Naive thymus-derived CD4-positive, alpha-beta T cell (primary cell): ENCODE data around the gene ARHGEF7. TPM values are rescaled to one million over a fixed set of nuclear protein-coding genes. Genes with fewer than 3 reads are reported as not detected.

Experiments used
- ATAC-seq: fragments of 150-1000 bp; cut with Tn5 transposase; 2 replicates; pipeline ENCODE4 v1.10.0; 2021; ENCODE audit warnings: mild to moderate bottlenecking, moderate library complexity
- CTCF ChIA-PET: fragments of 350-600 bp; sonication (Branson Sonifier 250); formaldehyde crosslinking; loops from one replicate; lab custom pipeline; 2021; ENCODE audit warnings: antibody characterized with exemption; lab: Charles Lee
- POLR2A ChIA-PET: fragments of 350-600 bp; sonication (Branson Sonifier 250); formaldehyde crosslinking; loops from one replicate; lab custom pipeline; 2021; ENCODE audit warnings: antibody characterized with exemption, inconsistent platforms; lab: Charles Lee
- DNase-seq, 9 donors: peaks; one replicate each; pipeline versions ENCODE4 v3.0.0 to v3.0.0-alpha.2; 2020 to 2022; ENCODE audit warnings: mixed read lengths in 1 of 9
- H3K27ac ChIP-seq: one replicate; pipeline ENCODE4 v1.7.0; 2013; ENCODE audit warnings: mild to moderate bottlenecking, low read depth, low read length, moderate library complexity
- H3K27me3 ChIP-seq, 2 donors: one replicate each; pipeline ENCODE4 v1.7.0; 2013; ENCODE audit warnings: low read length in 2 of 2, mild to moderate bottlenecking in 2 of 2, moderate library complexity in 2 of 2; ENCODE audit not compliant: control insufficient read depth in 2 of 2, insufficient read depth in 2 of 2
- H3K36me3 ChIP-seq, 3 experiments: 1 replicate in 2 of 3; 2 replicates in 1 of 3; pipeline ENCODE4 v1.7.0; 2013; ENCODE audit warnings: low read length in 3 of 3, mild to moderate bottlenecking in 3 of 3, moderate library complexity in 1 of 3; ENCODE audit not compliant: insufficient read depth in 3 of 3, control insufficient read depth in 2 of 3
- H3K4me1 ChIP-seq, 2 donors: one replicate each; pipeline ENCODE4 v1.7.0; 2013; ENCODE audit warnings: low read length in 2 of 2, mild to moderate bottlenecking in 2 of 2, moderate library complexity in 1 of 2; ENCODE audit not compliant: control insufficient read depth in 2 of 2, insufficient read depth in 2 of 2
- H3K4me3 ChIP-seq: 2 replicates; pipeline ENCODE4 v1.7.0; 2013; ENCODE audit warnings: mild to moderate bottlenecking, low read length
- H3K9me3 ChIP-seq, 3 experiments: 1 replicate in 2 of 3; 2 replicates in 1 of 3; pipeline ENCODE4 v1.7.0; 2013; ENCODE audit warnings: low read length in 3 of 3; ENCODE audit not compliant: control insufficient read depth in 2 of 3
- H3K27ac Mint-ChIP-seq, 9 donors: one replicate each; pipeline ENCODE4 v1.8.0; 2020 to 2022; ENCODE audit warnings: mixed read lengths in 9 of 9, mild to moderate bottlenecking in 8 of 9, moderate library complexity in 5 of 9, inconsistent platforms in 2 of 9
- H3K27me3 Mint-ChIP-seq, 5 donors: one replicate each; pipeline ENCODE4 v1.8.0; 2021 to 2022; ENCODE audit warnings: mixed read lengths in 5 of 5, mild to moderate bottlenecking in 1 of 5
- H3K36me3 Mint-ChIP-seq, 5 donors: one replicate each; pipeline ENCODE4 v1.8.0; 2020 to 2022; ENCODE audit warnings: mixed read lengths in 5 of 5, mild to moderate bottlenecking in 3 of 5, inconsistent platforms in 1 of 5
- H3K4me1 Mint-ChIP-seq, 7 donors: one replicate each; pipeline ENCODE4 v1.8.0; 2020 to 2022; ENCODE audit warnings: mixed read lengths in 7 of 7, mild to moderate bottlenecking in 3 of 7, inconsistent platforms in 1 of 7
- H3K4me3 Mint-ChIP-seq, 10 donors: one replicate each; pipeline ENCODE4 v1.8.0; 2020 to 2022; ENCODE audit warnings: mild to moderate bottlenecking in 10 of 10, mixed read lengths in 10 of 10, moderate library complexity in 6 of 10, inconsistent platforms in 2 of 10
- H3K9me3 Mint-ChIP-seq, 11 donors: one replicate each; pipeline ENCODE4 v1.8.0; 2020 to 2022; ENCODE audit warnings: mixed read lengths in 11 of 11, mild to moderate bottlenecking in 4 of 11, inconsistent platforms in 1 of 11, moderate library complexity in 1 of 11
- intact Hi-C, 2 donors: fragments of 100-400 bp; cut with micrococcal nuclease; formaldehyde crosslinking; loops; one replicate each; pipeline ENCODE4 v1.15.1; 2023
- polyA plus RNA-seq, 2 donors: library from polyadenylated mRNA; unstranded; fragments of 300-500 nt; fragmentation: Illumina TruSeq; gene quantifications; one replicate each; pipeline ENCODE4 v1.2.3, GENCODE V29; 2021
- total RNA-seq, 6 experiments: library from RNA in 5 of 6; stranded (reverse) in 5 of 6; gene quantifications; 1 replicate in 5 of 6; 2 replicates in 1 of 6; pipeline ENCODE4 v1.2.3 and lab custom pipeline; 2021 to 2026

The ARHGEF7 gene
- total and polyA plus RNA-seq, 7 experiments from 2014 or later, result 10.0 to 84.0 (median 76.7) TPM

- no peak for DNase-seq
- Histone ChIP-seq H3K4me1 (peaks cover 0 to 5% of the 10 kb centered on the region in 2 donors), H3K36me3 (no peaks in the 10 kb centered on the region), H3K27me3 (peaks cover 3 to 10% of the 10 kb centered on the region in 2 donors), H3K27ac (no peak overlapping the region), H3K9me3 (no peaks in the 10 kb centered on the region), H3K4me3 (no peak overlapping the region)
- ATAC-seq, result no peak
- H3K4me3 Mint-ChIP-seq, result no peak overlapping the region
- POLR2A ChIA-PET, result no interaction called here
- peaks cover 35 to 46% (median 42%) of the 10 kb centered on the region in 5 donors for H3K27me3 Mint-ChIP-seq
- peaks cover 0 to 3% (median 0%) of the 10 kb centered on the region in 11 donors for H3K9me3 Mint-ChIP-seq
- no peak overlapping the region for H3K27ac Mint-ChIP-seq
- CTCF ChIA-PET, result no interaction called here
- no peaks in the 10 kb centered on the region for H3K36me3 Mint-ChIP-seq
- peaks cover 4 to 7% (median 6%) of the 10 kb centered on the region in 7 donors for H3K4me1 Mint-ChIP-seq
- intact Hi-C loops, result no loop called here
These were observed 4.9 kb downstream of the ARHGEF7 start for GRCh38 chr13:111119966-111120365.

- H3K4me1 Mint-ChIP-seq, result peaks cover 4 to 7% (median 6%) of the 10 kb centered on the region in 7 donors
- intact Hi-C loops, result no loop called here
- H3K4me3 Mint-ChIP-seq, result no peak overlapping the region
- no peak for DNase-seq
- no peaks in the 10 kb centered on the region for H3K36me3 Mint-ChIP-seq
- H3K27me3 ChIP-seq, result peaks cover 3 to 10% of the 10 kb centered on the region in 2 donors
- H3K27ac Mint-ChIP-seq, result no peak overlapping the region
- H3K9me3 ChIP-seq, result no peaks in the 10 kb centered on the region
- ATAC-seq, result no peak
- no peak overlapping the region for H3K27ac ChIP-seq
- peaks cover 39 to 51% (median 43%) of the 10 kb centered on the region in 5 donors for H3K27me3 Mint-ChIP-seq
- no peak overlapping the region for H3K4me3 ChIP-seq
- CTCF ChIA-PET, result no interaction called here
- no peaks in the 10 kb centered on the region for H3K36me3 ChIP-seq
- peaks cover 0 to 5% of the 10 kb centered on the region in 2 donors for H3K4me1 ChIP-seq
- peaks cover 0 to 3% (median 0%) of the 10 kb centered on the region in 11 donors for H3K9me3 Mint-ChIP-seq
- POLR2A ChIA-PET, result interaction anchor here (0.6 to 0.7 kb wide), 2 partner anchors 64 to 1273 kb away, joined by 3 read pairs; no protein-coding TSS in a partner anchor
These were observed 5.3 kb downstream of the ARHGEF7 start for GRCh38 chr13:111120422-111120821.

DNA sequence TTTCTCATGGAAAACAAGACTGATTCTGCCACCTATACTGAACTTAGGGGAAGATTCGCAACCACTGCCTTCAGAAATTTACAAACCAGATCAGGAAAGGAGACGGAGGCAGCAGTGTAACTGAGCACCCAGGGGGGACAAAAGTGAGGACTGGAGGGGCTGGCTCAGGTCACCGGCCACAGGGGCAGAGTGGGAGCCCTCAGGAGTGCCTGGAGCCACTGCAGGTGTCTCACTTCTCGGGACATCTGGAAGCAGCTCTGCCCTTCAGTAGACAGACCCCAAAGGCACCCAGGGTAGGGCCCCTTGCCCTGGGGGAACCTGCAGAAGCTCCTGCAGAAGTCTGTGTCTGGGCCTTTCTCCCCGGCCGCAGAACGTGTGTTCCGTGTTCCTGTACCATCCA is 5.8 kb downstream of the ARHGEF7 start:
- Histone ChIP-seq H3K36me3 (no peaks in the 10 kb centered on the region), H3K27ac (no peak overlapping the region), H3K27me3 (peaks cover 3 to 10% of the 10 kb centered on the region in 2 donors), H3K4me3 (no peak overlapping the region), H3K4me1 (peaks cover 0 to 4% of the 10 kb centered on the region in 2 donors), H3K9me3 (no peaks in the 10 kb centered on the region)
- H3K27ac Mint-ChIP-seq, result no peak overlapping the region
- H3K9me3 Mint-ChIP-seq, result peaks cover 0 to 3% (median 0%) of the 10 kb centered on the region in 11 donors
- CTCF ChIA-PET, result no interaction called here
- POLR2A ChIA-PET, result interaction anchor here (0.6 to 0.7 kb wide), 2 partner anchors 64 to 1273 kb away, joined by 3 read pairs; no protein-coding TSS in a partner anchor
- intact Hi-C loops, result no loop called here
- ATAC-seq, result no peak
- no peaks in the 10 kb centered on the region for H3K36me3 Mint-ChIP-seq
- peaks cover 4 to 6% (median 5%) of the 10 kb centered on the region in 7 donors for H3K4me1 Mint-ChIP-seq
- no peak for DNase-seq
- peaks cover 40 to 52% (median 42%) of the 10 kb centered on the region in 5 donors for H3K27me3 Mint-ChIP-seq
- no peak overlapping the region for H3K4me3 Mint-ChIP-seq

DNA sequence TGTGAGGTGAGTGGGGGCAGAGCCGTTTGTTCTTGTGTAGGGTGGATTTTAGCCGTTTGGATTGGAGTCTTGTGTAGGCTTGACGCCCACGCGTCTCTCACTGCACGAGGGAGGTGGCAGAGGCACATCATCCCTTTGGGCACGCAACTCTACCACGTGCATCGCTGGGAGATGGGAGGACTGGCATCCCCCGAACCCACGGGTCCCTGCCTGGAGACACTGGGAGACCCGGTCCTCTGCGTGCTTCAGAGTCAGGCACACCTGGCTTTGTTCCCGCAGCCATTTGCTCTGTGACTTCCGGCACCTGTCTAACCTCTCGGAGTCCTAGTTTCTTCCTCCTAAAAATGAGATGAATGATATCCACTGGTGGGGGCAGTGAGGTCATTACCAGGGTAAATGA is 6.4 kb downstream of the ARHGEF7 start:
- Mint-ChIP-seq H3K9me3 (peaks cover 0 to 3% (median 0%) of the 10 kb centered on the region in 11 donors), H3K27me3 (peaks cover 35 to 50% (median 36%) of the 10 kb centered on the region in 5 donors), H3K4me1 (peaks cover 0 to 1% (median 0%) of the 10 kb centered on the region in 7 donors), H3K27ac (no peak overlapping the region), H3K4me3 (no peak overlapping the region), H3K36me3 (no peaks in the 10 kb centered on the region)
- Histone ChIP-seq H3K27me3 (peaks cover 3 to 10% of the 10 kb centered on the region in 2 donors), H3K36me3 (no peaks in the 10 kb centered on the region), H3K9me3 (no peaks in the 10 kb centered on the region), H3K4me3 (no peak overlapping the region), H3K4me1 (no peaks in the 10 kb centered on the region), H3K27ac (no peak overlapping the region)
- DNase-seq (no peak), ATAC-seq (no peak)
- ChIA-PET POLR2A (no interaction called here), CTCF (no interaction called here)
- intact Hi-C loops, result no loop called here

DNA sequence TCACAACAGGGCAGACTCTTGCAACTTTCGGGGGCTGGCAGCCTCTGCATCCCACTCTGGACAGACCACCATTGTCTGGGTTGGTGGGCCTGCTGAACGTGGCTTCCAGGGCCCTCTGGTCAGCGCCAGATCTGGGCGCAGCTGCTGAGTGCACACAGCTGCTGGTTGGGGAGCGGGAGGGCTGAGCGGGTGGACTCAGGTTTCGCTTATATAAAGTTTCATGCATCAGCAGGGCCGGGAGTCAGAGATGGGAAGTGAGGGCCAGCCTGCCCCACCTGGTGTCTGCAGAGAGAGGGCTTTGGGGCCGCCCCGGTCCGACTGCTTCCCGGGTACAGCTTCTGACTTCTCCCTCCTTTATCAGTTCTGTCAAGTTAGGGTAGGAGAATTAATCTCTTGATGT is 6.9 kb downstream of the ARHGEF7 start:
- POLR2A ChIA-PET, result no interaction called here
- Histone ChIP-seq H3K9me3 (no peaks in the 10 kb centered on the region), H3K27me3 (peaks cover 0 to 10% of the 10 kb centered on the region in 2 donors), H3K4me3 (no peak overlapping the region), H3K27ac (no peak overlapping the region), H3K4me1 (no peaks in the 10 kb centered on the region), H3K36me3 (no peaks in the 10 kb centered on the region)
- Mint-ChIP-seq H3K27me3 (peaks cover 30 to 50% (median 36%) of the 10 kb centered on the region in 5 donors), H3K27ac (no peak overlapping the region), H3K9me3 (peaks cover 0 to 3% (median 0%) of the 10 kb centered on the region in 11 donors), H3K4me1 (peaks cover 0 to 1% (median 0%) of the 10 kb centered on the region in 7 donors), H3K4me3 (no peak overlapping the region), H3K36me3 (no peaks in the 10 kb centered on the region)
- ATAC-seq (no peak), DNase-seq (no peak)
- intact Hi-C loops, result no loop called here
- CTCF ChIA-PET, result no interaction called here

DNA sequence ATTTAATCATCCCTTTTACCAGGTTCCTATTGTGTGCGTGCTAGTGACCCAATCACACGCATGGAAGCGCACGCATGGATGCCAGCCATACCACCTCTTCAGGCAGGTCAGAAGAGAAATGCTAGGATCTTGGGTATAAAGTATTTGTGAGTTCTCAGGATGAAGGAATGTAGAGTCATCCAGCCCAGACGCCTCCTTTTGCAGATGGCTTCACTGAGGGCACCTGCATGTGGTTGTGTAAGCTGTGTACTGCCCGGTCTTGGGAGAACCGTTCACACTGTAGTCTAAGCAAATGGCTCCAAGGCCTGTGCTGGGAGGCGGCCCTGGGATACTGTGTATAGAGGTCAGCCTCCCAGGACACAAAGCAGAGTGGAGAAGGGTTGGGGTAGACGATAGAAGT is 7.5 kb downstream of the ARHGEF7 start:
- H3K4me3 ChIP-seq, result no peak overlapping the region
- H3K4me3 Mint-ChIP-seq, result no peak overlapping the region
- H3K4me1 ChIP-seq, result no peaks in the 10 kb centered on the region
- no peaks in the 10 kb centered on the region for H3K9me3 ChIP-seq
- intact Hi-C loops, result no loop called here
- ChIA-PET CTCF (no interaction called here), POLR2A (no interaction called here)
- peaks cover 0 to 8% of the 10 kb centered on the region in 2 donors for H3K27me3 ChIP-seq
- H3K27me3 Mint-ChIP-seq, result peaks cover 26 to 45% (median 32%) of the 10 kb centered on the region in 5 donors
- peaks cover 0 to 3% (median 0%) of the 10 kb centered on the region in 11 donors for H3K9me3 Mint-ChIP-seq
- peaks cover 0 to under 1% (median 0%) of the 10 kb centered on the region in 7 donors for H3K4me1 Mint-ChIP-seq
- ATAC-seq, result no peak
- no peak overlapping the region for H3K27ac ChIP-seq
- H3K27ac Mint-ChIP-seq, result no peak overlapping the region
- no peaks in the 10 kb centered on the region for H3K36me3 Mint-ChIP-seq
- H3K36me3 ChIP-seq, result no peaks in the 10 kb centered on the region
- DNase-seq, result no peak

DNA sequence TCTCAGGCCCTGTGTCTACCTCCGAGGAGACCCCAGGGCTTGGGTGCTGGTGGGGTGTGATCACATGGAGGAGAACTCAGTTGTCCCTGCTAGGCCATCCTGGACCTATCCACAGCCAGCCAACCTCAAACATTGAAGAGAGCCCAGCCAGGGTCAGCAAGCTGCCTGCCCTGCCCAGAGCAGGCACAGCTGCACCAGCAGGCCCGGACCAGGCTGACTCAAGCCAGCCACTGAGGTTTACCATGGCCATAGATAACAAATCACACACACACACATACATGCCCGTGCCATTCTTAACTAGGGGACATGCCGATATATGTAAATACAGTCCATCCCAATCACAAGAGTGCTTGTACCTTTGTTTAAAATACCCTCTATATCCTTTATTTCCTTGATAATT is 8.1 kb downstream of the ARHGEF7 start:
- ATAC-seq, result no peak
- Histone ChIP-seq H3K27ac (no peak overlapping the region), H3K36me3 (no peaks in the 10 kb centered on the region), H3K4me1 (no peaks in the 10 kb centered on the region), H3K4me3 (no peak overlapping the region), H3K27me3 (peaks cover 0 to 4% of the 10 kb centered on the region in 2 donors), H3K9me3 (no peaks in the 10 kb centered on the region)
- Mint-ChIP-seq H3K27me3 (peaks cover 20 to 45% (median 26%) of the 10 kb centered on the region in 5 donors), H3K9me3 (peaks cover 0 to 3% (median 0%) of the 10 kb centered on the region in 11 donors), H3K4me3 (no peak overlapping the region), H3K36me3 (no peaks in the 10 kb centered on the region), H3K27ac (no peak overlapping the region), H3K4me1 (no peaks in the 10 kb centered on the region)
- intact Hi-C loops, result no loop called here
- no peak for DNase-seq
- CTCF ChIA-PET, result no interaction called here
- POLR2A ChIA-PET, result no interaction called here
